ENCODE data around the gene VIPR2.

Gene VIPR2

GRCh38 chr7:159068893-159069448 lies 75.7 kb downstream of the VIPR2 start:
- Histone ChIP-seq H3K36me3 (no peaks in the 10 kb centered on the region), H3K27me3 (no peaks in the 10 kb centered on the region), H3K4me3 (ENCODE audit: low read depth, low read length) (no peak overlapping the region), H3K9me3 (no peaks in the 10 kb centered on the region), H3K4me1 (no peaks in the 10 kb centered on the region)
- DNase-seq: no peak
- TF ChIP-seq, protein P1, sequence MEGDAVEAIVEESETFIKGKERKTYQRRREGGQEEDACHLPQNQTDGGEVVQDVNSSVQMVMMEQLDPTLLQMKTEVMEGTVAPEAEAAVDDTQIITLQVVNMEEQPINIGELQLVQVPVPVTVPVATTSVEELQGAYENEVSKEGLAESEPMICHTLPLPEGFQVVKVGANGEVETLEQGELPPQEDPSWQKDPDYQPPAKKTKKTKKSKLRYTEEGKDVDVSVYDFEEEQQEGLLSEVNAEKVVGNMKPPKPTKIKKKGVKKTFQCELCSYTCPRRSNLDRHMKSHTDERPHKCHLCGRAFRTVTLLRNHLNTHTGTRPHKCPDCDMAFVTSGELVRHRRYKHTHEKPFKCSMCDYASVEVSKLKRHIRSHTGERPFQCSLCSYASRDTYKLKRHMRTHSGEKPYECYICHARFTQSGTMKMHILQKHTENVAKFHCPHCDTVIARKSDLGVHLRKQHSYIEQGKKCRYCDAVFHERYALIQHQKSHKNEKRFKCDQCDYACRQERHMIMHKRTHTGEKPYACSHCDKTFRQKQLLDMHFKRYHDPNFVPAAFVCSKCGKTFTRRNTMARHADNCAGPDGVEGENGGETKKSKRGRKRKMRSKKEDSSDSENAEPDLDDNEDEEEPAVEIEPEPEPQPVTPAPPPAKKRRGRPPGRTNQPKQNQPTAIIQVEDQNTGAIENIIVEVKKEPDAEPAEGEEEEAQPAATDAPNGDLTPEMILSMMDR (IDR thresholded peaks at IDR 0.05; ENCODE audit: low read depth, low read length): no peak

GRCh38 chr7:159068488-159068811 lies 76.2 kb downstream of the VIPR2 start:
- Histone ChIP-seq H3K4me3 (ENCODE audit: low read depth, low read length) (no peak overlapping the region), H3K9me3 (no peaks in the 10 kb centered on the region), H3K27me3 (no peaks in the 10 kb centered on the region), H3K36me3 (no peaks in the 10 kb centered on the region), H3K4me1 (no peaks in the 10 kb centered on the region)
- TF ChIP-seq, protein P1 (IDR thresholded peaks at IDR 0.05; ENCODE audit: low read depth, low read length): no peak
- no peak for DNase-seq

DNA sequence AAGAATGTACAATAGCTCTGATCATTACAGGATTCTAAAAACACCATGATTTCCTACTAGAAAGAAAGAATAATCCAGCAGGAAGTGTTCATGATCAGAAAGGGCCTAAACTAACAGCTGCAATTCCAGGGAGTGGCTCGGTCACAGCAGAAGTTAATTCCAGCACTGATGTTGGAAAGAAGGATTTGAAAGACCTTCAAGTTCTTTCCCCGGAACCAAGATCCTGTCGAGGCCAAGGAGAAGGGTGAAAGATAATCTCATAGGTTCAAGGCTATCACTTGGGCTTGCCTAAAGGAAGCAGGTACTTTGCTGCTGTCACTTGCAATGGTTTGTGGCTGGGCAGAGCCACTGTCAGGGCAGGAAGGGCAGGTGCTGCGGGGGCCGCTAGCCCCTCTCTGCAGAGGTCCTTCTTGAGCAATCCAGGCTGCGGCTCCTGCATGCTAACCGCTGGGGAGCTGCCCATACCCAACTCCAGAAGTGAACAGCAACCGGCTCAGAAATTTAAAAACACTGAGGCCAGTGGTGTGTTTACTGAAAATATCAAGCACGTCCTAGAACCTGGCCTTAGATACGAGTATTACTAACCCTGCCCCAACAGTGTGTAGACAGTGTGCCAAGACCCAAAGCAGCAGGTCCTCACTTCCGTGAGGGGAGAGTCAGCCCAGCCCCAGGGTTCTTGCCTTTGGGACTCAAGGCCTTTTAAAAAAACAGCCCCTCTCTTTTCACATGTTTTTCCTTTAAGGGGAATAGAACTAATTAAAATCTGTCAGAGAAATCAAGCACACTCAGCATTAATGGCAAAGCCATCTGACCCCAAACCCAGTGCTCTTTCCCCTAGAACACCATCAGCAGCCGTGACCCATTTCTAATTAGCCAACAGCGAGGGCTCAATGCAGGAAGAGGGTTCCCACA lies 76.8 kb downstream of the VIPR2 start:
- no peaks in the 10 kb centered on the region for H3K27me3 ChIP-seq
- TF ChIP-seq, protein P1 (IDR thresholded peaks at IDR 0.05; ENCODE audit: low read depth, low read length): no peak
- H3K4me1 ChIP-seq: no peaks in the 10 kb centered on the region
- no peak overlapping the region for H3K4me3 ChIP-seq (ENCODE audit: low read depth, low read length)
- DNase-seq: no peak
- H3K9me3 ChIP-seq: no peaks in the 10 kb centered on the region
- no peaks in the 10 kb centered on the region for H3K36me3 ChIP-seq

DNA sequence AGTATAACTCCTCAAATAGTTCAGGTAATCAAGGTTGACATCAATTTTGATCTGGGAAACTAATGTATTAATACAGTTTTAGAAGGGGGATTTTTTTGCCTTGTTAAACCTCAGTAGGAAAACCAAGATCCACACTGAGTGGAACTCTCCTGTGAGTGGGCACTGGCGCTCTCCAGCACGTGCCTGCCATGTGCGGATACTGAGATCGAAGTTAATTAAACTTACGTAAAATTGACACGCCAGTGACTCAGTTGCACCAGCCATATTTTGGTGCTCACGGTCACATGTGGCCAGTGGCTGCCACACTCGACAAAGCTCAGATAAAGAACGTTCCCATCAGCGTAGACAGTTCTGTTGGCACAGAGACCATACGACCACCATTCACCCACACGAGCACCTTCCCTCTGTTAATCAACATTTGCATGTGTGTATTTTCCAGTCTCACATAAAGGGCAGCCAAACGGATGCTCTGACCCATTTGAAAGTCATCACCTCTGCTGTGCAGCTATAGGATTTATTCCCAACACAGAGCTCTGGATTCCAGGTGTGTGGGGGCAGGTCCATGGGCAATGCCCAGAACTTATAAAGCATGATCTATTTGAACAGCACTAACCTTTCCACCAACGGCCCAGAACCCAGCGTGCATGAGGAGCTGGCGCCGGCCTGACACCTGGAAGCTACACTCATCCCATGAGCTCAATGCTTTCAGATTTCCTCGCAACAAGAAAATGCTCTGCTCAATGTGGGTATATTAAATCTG lies 77.7 kb downstream of the VIPR2 start:
- no peak overlapping the region for H3K4me3 ChIP-seq (ENCODE audit: low read depth, low read length)
- no peaks in the 10 kb centered on the region for H3K4me1 ChIP-seq
- no peaks in the 10 kb centered on the region for H3K36me3 ChIP-seq
- no peak for DNase-seq
- H3K27me3 ChIP-seq: no peaks in the 10 kb centered on the region
- no peaks in the 10 kb centered on the region for H3K9me3 ChIP-seq
- TF ChIP-seq, protein P1 (IDR thresholded peaks at IDR 0.05; ENCODE audit: low read depth, low read length): no peak

- no peak overlapping the region for H3K4me3 ChIP-seq (ENCODE audit: low read depth, low read length)
- H3K9me3 ChIP-seq: no peaks in the 10 kb centered on the region
- H3K27me3 ChIP-seq: no peaks in the 10 kb centered on the region
- TF ChIP-seq, protein P1 (IDR thresholded peaks at IDR 0.05; ENCODE audit: low read depth, low read length): no peak
- H3K4me1 ChIP-seq: no peaks in the 10 kb centered on the region
- DNase-seq: no peak
- no peaks in the 10 kb centered on the region for H3K36me3 ChIP-seq
Measured at GRCh38 chr7:159065852-159066480, 78.7 kb downstream of the VIPR2 start.

Measured in BE2C (cell line).